SKM-1 (cell line): ENCODE results near the gene CAV1.

Experiments
- DNase-seq: peaks from one replicate; lab custom pipeline; 2025; ENCODE audit not compliant: unreplicated experiment; lab: John Stamatoyannopoulos, UW

CAV1 gene

DNA sequence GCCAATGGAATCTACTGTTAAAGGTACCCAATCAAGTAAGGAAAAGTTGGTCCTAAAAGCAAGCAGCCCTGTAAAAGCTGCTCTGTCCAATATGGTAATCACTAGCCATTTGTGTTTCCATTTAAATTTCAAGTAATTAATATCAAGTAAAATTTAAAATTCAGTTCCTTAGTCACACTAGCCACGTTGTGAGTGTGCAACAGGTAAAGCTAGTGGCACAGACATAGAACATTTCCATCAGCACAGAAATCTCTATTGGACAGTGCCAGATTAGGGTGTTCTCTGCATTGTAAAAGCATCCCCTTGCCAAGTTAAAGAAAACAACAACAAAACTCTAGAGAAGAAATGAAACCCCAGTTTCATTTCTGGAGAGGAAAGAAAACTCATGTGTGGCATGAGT, 4.4 kb downstream of the CAV1 start:
- no peak for DNase-seq

GRCh38 chr7:116530107-116530820, 5.4 kb downstream of the CAV1 start:
- no peak for DNase-seq

GRCh38 chr7:116532102-116532688, 7.4 kb downstream of the CAV1 start:
- DNase-seq = no peak

DNA sequence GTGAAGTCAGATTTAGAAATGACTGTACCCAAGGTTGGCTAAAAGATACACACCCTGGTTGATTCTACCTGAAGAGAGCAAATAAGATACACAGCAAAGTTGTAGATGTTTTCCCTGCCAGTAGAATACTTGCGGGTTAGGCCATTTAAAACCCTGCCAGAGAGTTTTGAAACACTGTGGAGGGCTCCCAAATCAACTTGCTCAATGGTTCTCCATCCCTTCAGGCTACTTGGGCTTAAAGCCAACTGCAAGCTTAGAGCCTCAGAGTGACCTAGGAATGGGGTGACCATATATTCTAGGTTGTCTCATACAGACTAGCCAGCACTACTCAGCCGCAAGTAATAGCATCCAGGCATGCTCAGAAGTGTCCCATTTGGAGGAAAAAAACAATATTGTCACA, 10.0 kb downstream of the CAV1 start:
- no peak for DNase-seq

DNA sequence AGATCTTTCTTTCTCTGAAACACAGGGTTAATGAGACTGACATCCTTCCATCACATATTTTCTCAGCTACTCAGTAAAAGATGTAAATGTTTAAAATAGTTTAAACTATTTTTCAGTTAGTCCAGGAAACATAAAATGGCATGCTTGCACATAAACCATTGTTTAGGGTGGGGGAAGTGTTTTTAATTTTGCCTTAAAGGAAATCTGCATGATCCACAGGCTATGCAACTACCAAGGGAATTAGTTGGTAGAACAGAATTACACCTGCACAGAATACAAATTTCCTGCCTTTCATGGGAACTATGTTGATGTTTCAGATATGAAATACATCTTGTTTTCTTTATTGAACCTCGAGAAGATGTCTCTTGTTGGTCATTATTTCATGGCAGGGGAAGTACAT, 10.6 kb downstream of the CAV1 start:
- DNase-seq = no peak

DNA sequence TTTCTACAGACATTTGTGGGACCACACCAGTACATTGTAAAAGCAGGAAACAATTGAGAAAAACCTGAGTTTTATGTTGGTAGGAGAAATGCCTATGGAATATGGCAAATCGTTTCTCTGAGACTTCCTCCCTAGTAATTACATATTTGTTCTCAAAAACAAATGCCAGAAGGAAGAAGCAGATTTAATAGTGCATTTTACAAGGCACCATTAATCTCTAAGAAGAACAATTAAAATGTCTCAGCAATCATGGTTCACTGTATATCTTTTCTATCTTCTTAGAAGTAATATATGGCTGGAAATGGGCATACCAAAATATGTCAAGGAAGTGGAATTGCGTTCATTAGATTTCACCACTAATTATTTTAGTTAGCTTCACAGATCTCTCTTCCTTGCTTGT, 13.3 kb downstream of the CAV1 start:
- no peak for DNase-seq

DNA sequence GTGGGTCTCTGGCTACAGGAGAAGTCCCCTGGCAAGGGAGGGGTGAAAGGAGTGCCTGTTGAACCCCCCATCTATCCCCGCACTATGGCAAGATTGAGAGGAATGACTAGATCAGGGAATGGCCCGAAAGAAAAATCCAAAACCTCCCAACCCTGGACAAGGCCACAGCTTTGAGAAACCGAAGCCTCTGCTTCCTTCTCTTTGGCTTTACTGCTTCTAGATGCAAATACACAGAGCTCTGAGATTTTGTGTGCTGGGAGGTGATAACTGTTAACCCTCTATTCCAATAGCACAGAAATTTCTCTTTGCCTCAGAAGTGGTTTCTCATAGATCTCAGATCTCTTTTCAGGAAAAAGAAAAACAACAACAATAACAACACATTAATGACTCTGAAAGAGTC, 15.0 kb downstream of the CAV1 start:
- no peak for DNase-seq

GRCh38 chr7:116540743-116541142, 15.9 kb downstream of the CAV1 start:
- no peak for DNase-seq

DNA sequence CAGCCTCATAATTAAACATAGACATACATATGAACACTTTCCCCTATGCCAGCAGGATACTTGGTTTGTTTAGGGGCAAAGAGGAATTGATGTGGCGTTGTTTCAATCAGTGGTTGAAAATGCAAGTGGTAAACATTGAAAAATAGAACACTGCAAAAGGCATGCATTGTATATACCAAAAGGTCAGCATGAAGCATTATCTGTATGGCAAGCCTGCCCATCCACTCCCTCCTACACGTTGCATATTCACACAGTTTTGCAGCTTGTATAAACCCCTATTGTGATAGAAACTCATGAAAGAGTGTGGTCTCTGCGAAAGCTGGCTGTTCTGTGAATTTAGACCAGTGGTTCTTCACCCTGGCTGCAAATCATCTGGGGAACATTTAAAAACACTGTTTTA, 17.1 kb downstream of the CAV1 start:
- DNase-seq = no peak

- no peak for DNase-seq
Observed at GRCh38 chr7:116542618-116543017, 17.8 kb downstream of the CAV1 start.

DNA sequence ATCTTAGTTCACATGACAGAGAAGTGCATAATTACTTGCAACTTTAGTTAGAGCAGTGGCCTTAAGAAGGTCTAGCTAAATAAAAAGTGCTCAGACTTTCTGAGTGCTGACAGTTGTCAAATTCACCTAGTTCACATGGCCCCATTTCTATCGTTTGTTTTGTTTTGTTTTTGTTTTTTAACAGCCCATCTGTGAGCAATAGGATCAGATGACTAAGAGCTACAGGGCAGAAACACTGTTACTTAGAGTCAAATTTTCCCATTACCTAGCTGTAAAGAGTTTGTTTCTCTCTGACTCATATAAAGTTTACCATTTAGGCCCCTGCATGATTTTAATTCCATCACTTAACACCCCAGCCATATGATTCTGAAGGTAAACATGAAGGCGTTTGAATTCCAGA, 18.8 kb downstream of the CAV1 start:
- no peak for DNase-seq

- DNase-seq = no peak
Observed at GRCh38 chr7:116544487-116544886, 19.7 kb downstream of the CAV1 start.

DNA sequence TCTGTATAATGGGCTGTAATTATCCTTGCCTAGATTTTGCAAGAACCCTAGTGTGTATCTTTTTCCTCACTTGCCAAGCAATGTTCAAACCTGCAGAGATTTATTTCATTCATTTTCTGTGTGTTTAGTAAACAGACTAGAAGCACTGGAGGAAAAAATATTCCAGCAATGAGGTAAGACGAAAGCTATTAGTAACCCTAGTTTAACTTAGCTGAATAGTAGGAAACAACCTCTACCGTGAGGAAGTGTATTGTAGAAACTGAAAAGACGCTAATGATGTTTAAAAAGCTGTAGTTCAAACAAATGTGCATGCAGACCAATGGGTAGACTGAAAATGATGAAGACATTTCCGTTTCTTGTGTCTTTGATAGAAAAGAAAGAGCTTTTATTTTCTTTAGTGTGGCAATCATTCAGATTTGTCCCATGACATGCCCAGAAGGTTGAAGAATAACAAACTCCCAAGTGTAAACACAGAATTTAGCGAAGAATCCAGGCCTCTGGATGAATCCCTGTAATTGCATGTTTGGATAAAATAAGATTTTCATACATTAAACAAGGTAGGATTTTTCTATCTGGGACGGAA, 20.7 kb downstream of the CAV1 start:
- DNase-seq = no peak

DNA sequence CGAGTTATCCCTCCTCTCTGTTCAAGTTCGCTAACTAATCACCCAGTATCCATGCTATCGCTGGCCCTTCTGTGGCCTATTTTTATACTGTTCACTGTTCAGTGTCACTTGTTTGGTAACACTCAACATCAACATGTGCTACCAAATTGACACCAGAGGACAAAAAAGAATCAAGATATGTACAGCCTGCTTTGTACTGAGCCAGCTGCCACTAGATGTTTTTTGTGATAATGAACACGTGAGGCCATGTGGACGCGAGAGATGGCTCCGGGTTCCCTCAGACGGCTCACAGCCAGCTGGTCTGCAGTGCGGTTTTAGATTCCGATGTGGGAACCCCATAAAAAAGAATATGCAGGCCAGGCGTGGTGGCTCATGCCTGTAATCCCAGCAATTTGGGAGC, 21.2 kb downstream of the CAV1 start:
- DNase-seq = no peak

DNA sequence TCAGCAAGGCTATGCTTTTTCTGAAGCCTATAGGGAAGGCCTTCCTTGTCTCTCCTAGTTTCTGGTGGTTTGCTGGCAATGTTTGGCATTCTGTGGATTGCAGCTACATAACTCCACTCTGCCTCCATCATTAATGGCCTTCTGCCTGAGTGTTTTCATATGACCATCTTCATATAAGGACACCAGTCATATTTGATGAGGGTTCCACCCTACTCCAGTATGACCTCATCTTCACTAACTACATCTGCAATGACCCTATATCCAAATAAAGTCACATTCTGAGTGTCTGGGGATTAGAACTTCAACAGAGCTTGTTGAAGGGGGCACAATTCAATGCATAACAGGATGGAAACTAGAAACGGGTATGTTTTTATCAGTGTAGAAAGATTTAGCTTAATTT, 22.1 kb downstream of the CAV1 start:
- no peak for DNase-seq

DNA sequence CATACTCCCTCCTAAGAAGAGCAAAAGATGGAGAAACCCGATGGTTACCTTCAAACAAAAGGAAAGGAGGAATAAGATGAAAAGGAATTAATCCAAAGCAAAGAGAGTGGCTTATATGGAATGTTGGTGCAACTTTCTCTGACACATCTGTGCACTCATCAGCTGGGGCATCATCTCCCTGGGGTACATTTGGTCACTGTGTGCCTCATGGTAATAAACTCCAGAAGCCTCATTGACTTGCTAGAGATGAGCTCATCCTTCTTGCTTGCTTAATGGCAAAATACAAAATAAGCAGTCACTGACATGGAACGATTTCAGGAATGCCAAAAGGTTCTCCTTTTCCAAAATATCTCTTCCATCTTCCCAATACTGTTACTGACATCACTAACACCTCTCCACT, 22.5 kb downstream of the CAV1 start:
- DNase-seq = no peak

DNA sequence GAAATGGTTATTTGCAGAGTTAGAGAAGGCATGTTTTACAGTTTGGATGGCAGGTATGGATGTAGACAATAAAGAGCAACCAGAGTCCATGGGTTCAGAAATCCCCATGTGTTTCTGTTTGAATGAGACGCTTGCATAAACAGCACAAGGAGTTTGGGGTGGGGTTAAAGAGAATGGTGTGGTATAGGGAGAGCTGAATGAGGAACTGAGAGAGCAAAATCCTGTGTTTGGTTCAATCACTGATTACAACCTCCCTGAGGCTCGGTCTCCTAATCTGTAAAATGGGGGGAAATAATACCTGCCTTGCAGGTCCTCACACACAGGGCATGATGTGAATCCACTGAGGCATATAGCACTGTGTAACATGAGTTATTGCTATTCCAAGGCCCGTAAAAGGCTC, 23.7 kb downstream of the CAV1 start:
- no peak for DNase-seq

DNA sequence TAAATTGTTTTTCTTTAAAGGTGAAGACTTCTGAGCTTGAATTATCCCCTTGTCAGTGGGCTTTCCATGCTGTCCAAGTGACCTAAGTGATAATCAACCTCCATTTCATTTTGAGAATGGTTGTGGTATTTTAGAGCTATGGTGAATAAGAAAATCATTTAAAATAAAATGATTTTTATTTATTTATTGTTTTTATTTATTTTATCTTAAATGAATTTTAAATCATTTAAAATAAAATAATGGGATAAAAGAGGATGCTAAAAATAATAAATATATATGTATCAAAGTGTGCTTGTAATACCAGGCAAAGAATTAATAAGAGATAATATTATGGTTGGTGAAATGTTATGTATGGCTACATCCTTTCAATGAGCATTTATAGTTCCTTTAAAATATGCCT, 24.5 kb downstream of the CAV1 start:
- DNase-seq = no peak

DNA sequence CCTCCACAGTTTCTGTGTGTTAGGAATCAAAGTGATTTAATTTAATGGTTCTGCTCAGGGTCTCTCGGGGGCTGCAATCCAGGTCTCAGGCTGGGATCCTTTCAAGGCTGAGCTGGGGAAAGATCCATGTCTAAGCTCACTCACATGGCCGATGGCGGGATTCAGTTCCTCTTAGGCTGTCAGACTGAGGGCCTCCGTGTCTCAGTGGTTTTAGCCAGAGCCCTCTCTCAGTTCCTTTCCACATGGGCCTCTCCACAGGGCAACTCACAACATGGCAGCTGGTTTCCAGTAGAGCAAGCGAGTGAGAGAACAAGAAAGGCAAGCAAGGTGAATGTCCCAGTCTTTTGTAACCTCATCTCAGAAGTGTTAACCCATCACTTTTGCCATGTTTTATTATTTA, 26.9 kb downstream of the CAV1 start:
- no peak for DNase-seq

DNA sequence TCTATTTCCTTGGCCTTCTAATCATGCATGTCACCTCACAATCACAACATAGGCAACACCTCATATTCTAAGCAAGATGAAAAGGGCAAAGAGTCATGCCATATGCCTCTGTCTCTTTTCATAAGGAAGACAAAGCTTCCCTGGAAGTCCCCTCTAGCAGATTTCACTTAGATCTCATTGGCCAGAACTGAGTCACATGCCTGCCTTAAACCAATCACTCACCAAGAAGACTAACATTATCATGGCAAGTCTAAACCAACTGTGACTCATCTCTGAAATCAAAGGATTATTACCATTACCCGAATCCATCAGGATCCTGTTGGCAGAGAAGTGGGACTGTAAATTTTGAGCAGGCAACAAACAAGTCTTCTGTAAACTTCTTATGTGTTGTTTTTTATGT, 27.8 kb downstream of the CAV1 start:
- DNase-seq = no peak

DNA sequence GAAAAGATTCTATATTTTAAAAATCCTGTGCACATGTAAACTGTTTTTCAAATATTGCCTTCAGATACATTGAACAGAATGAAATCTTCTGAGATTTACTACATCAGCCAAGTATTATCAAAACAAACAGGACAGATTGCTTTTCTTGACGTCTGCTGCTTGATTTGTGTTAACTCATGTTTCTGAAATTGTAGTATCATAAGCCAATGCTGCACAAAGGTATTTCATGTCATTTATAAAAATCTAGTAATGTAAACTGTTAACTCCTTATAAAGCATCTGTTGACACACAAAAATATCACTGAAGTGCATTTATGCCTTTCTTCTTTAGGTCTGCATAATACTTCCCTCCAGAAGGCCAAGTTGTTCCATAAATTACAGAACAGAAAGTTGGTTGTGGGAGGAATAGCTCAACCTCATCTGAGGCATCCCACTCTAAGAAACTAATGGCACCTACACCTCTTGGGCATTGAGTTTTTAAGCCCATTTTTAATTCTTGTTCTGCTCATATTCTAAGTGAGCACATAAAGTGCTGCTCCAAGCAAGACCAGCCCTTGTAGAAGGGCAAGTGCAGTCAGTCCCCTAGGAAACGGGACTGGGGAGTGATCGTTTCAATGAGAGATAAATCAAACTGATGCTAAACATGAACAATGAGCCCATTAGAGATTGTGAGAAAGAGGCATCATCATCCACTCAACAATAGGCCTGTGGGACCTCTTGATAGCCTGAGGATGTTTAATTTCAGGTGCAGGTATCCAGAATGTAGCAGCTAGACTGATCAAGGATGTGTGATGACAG, 28.5 kb downstream of the CAV1 start:
- no peak for DNase-seq

- DNase-seq = no peak
Observed at GRCh38 chr7:116554436-116554835, 29.6 kb downstream of the CAV1 start.
